Panc1 (cell line): ENCODE measurements around the gene APPL2. TPM values are rescaled to one million over a fixed set of nuclear protein-coding genes. Genes with fewer than 3 reads are reported as not detected.

Experiments
- ATAC-seq: fragments of 200-7000 bp; cut with Tn5 transposase; 2 replicates; pipeline ENCODE4 v1.9.1; 2020; ENCODE audit warnings: mild to moderate bottlenecking, moderate library complexity
- BruUV-seq: library from RNA; stranded (reverse); fragments of 400-500 nt; replicated peaks from 2 replicates; lab custom pipeline; 2021; lab: Mats Ljungman, UMichigan
- CTCF ChIA-PET: fragments of 300-600 bp; sonication (Branson Sonifier 250); formaldehyde crosslinking; loops from one replicate; lab custom pipeline; 2022; ENCODE audit warnings: antibody characterized with exemption; lab: Charles Lee
- POLR2A ChIA-PET: fragments of 300-600 bp; sonication (Branson Sonifier 250); formaldehyde crosslinking; loops from one replicate; lab custom pipeline; 2022; ENCODE audit warnings: antibody characterized with exemption; lab: Charles Lee
- DNase-seq: peaks from one replicate; pipeline ENCODE4 v3.0.0-alpha.2; 2010; ENCODE audit warnings: low read depth, low spot score
- H3K27ac ChIP-seq: 2 replicates; pipeline ENCODE4 v1.5.1; 2011; ENCODE audit warnings: mild to moderate bottlenecking, low read length, inconsistent platforms
- H3K27me3 ChIP-seq: fragments of 200-500 bp; sonication (Bioruptor generic); 2 replicates; pipeline ENCODE4 v1.6.0; 2014; ENCODE audit warnings: low read length, inconsistent platforms; ENCODE audit not compliant: control insufficient read depth, insufficient read depth
- H3K36me3 ChIP-seq: fragments of 200-500 bp; sonication (Bioruptor generic); 2 replicates; pipeline ENCODE4 v1.5.1; 2014; ENCODE audit warnings: inconsistent platforms, mild to moderate bottlenecking, low read length, moderate library complexity; ENCODE audit not compliant: control insufficient read depth, insufficient read depth
- H3K4me1 ChIP-seq: 2 replicates; pipeline ENCODE4 v1.5.1; 2011; ENCODE audit warnings: inconsistent platforms, mild to moderate bottlenecking, low read length, moderate library complexity; ENCODE audit not compliant: control insufficient read depth, insufficient read depth
- H3K4me3 ChIP-seq, 2 experiments: 2 replicates each; pipeline ENCODE4 v1.5.1; 2011 to 2012; ENCODE audit warnings: low read depth in 2 of 2, low read length in 2 of 2, mild to moderate bottlenecking in 2 of 2, inconsistent platforms in 1 of 2, moderate library complexity in 1 of 2
- H3K9me3 ChIP-seq: fragments of 200-500 bp; sonication (Bioruptor generic); 2 replicates; pipeline ENCODE4 v1.5.1; 2014; ENCODE audit warnings: low read depth, mild to moderate bottlenecking, inconsistent platforms, low read length, moderate library complexity; ENCODE audit not compliant: control insufficient read depth, insufficient read depth
- CTCF ChIP-seq: fragments of 450-650 bp; IDR thresholded peaks from 2 replicates; pipeline ENCODE4 v1.5.1; 2017; ENCODE audit warnings: mild to moderate bottlenecking
- POLR2AphosphoS5 ChIP-seq: IDR thresholded peaks from 2 replicates; pipeline ENCODE4 v1.6.1; 2012; ENCODE audit warnings: mild to moderate bottlenecking, low read depth, low read length, moderate library complexity
- SIN3A ChIP-seq: IDR thresholded peaks from 2 replicates; pipeline ENCODE4 v1.6.1; 2012; ENCODE audit warnings: low read depth, mild to moderate bottlenecking, low read length, moderate library complexity, borderline replicate concordance; ENCODE audit not compliant: insufficient read depth
- TCF7L2 ChIP-seq: IDR thresholded peaks from 2 replicates; pipeline ENCODE4 v1.6.1; 2011; ENCODE audit warnings: mild to moderate bottlenecking, low read depth, low read length, inconsistent platforms
- in situ Hi-C: cut with HindIII; loops from 2 replicates; pipeline ENCODE4 v1.10.0; 2016; ENCODE audit warnings: low sequenced_read_pairs, low pct_unique_long_range_greater_than_20kb
- intact Hi-C: fragments of 100-400 bp; cut with micrococcal nuclease; formaldehyde crosslinking; loops from one replicate; pipeline ENCODE4 v1.10.0; 2022; ENCODE audit not compliant: unreplicated experiment
- total RNA-seq: library from RNA; stranded (reverse); gene quantifications from one replicate; pipeline ENCODE4 v1.2.1, GENCODE V29; 2021; ENCODE audit not compliant: unreplicated experiment
- TF ChIP-seq, protein P1 (sequence below), 2 experiments: IDR thresholded peaks; 2 replicates each; pipeline ENCODE4 v1.6.1; 2011 to 2012; ENCODE audit warnings: low read depth in 2 of 2, control low read depth in 1 of 2, low read length in 1 of 2, mild to moderate bottlenecking in 1 of 2, moderate library complexity in 1 of 2; ENCODE audit not compliant: insufficient read depth in 1 of 2

The APPL2 gene
- total RNA-seq, 1 experiment from 2014 or later = 21.2 TPM

GRCh38 chr12:105235281-105235731, 668 bp downstream of the APPL2 start:
- CTCF ChIA-PET = no interaction called here
- 0 out of 2 replicates have a peak, but pooled peaks cover 2% of the 10 kb centered on the region for H3K36me3 ChIP-seq
- peak; percentile 2; the same call in 1 of the 2 replicates for ATAC-seq

DNA sequence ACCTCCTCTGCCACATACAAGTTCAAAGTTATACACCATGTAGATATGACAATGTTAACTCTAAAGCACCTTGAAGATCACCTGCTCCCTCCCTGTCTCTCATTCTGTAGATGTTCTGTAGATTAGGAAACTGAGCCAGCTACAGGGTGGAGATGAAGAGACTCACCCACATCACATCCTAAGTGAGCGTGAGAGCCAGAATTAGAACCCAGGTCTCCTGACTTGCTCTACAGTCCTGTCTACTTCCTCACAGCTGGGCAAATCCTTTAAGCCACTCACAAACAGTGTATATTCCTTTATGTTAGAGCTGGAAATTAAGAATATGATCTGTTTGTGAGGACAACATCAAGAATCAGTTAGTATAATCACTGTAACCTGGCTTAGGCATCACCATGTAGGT, 1.8 kb downstream of the APPL2 start:
- in situ Hi-C loops (no loop called here), intact Hi-C loops (no loop called here)
- POLR2A ChIA-PET = no interaction called here
- Histone ChIP-seq H3K4me3 (peak overlapping the region in 1 of 2 experiments; percentile 91; a peak in 1 of 4 replicates), H3K27ac (peak overlapping the region; percentile 81; the same call in 1 of the 2 replicates), H3K9me3 (no peaks in the 10 kb centered on the region), H3K4me1 (peaks cover 12% of the 10 kb centered on the region), H3K36me3 (0 out of 2 replicates have a peak, but pooled peaks cover 2% of the 10 kb centered on the region), H3K27me3 (no peaks in the 10 kb centered on the region)
- CTCF ChIA-PET = no interaction called here
- DNase-seq (no peak), ATAC-seq (no peak)
- TSS peak; percentile 59 for BruUV-seq
- no peak for TF ChIP-seq TCF7L2
- no peak for TF ChIP-seq SIN3A
- no peak for TF ChIP-seq POLR2AphosphoS5

More at GRCh38 chr12:105235281-105235731, 668 bp downstream of the APPL2 start:
- BruUV-seq = no TSS peak
- no peaks in the 10 kb centered on the region for H3K27me3 ChIP-seq
- in situ Hi-C loops (no loop called here), intact Hi-C loops (no loop called here)
- H3K9me3 ChIP-seq = no peaks in the 10 kb centered on the region
- DNase-seq = no peak
- H3K27ac ChIP-seq = peak overlapping the region; percentile 81
- POLR2A ChIA-PET = no interaction called here
- TF ChIP-seq POLR2AphosphoS5 (no peak), CTCF (no peak), SIN3A (no peak), TCF7L2 (no peak)
- TF ChIP-seq, protein P1, sequence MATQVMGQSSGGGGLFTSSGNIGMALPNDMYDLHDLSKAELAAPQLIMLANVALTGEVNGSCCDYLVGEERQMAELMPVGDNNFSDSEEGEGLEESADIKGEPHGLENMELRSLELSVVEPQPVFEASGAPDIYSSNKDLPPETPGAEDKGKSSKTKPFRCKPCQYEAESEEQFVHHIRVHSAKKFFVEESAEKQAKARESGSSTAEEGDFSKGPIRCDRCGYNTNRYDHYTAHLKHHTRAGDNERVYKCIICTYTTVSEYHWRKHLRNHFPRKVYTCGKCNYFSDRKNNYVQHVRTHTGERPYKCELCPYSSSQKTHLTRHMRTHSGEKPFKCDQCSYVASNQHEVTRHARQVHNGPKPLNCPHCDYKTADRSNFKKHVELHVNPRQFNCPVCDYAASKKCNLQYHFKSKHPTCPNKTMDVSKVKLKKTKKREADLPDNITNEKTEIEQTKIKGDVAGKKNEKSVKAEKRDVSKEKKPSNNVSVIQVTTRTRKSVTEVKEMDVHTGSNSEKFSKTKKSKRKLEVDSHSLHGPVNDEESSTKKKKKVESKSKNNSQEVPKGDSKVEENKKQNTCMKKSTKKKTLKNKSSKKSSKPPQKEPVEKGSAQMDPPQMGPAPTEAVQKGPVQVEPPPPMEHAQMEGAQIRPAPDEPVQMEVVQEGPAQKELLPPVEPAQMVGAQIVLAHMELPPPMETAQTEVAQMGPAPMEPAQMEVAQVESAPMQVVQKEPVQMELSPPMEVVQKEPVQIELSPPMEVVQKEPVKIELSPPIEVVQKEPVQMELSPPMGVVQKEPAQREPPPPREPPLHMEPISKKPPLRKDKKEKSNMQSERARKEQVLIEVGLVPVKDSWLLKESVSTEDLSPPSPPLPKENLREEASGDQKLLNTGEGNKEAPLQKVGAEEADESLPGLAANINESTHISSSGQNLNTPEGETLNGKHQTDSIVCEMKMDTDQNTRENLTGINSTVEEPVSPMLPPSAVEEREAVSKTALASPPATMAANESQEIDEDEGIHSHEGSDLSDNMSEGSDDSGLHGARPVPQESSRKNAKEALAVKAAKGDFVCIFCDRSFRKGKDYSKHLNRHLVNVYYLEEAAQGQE (IDR thresholded peaks at IDR 0.05; ENCODE audit: insufficient read depth in 1 of 2, low read depth in 2 of 2, low read length in 1 of 2) = no peak
- H3K4me1 ChIP-seq = peaks cover 12% of the 10 kb centered on the region
- H3K4me3 ChIP-seq = peak overlapping the region; percentile 77 to 91
